ENCODE measurements around the gene ACER2.

Gene ACER2

GRCh38 chr9:19471737-19472648, 63.2 kb downstream of the ACER2 start:
- Mint-ChIP-seq H3K4me1 (peaks cover 3 to 9% of the 10 kb centered on the region in 2 donors), H3K4me3 (peak overlapping the region; percentile 62 to 66), H3K27me3 (peaks cover 5 to 26% of the 10 kb centered on the region in 2 donors), H3K27ac (no peak overlapping the region), H3K36me3 (no peaks in the 10 kb centered on the region), H3K9me3 (no peaks in the 10 kb centered on the region)
- peak; percentile 80 to 91 for ATAC-seq (replicated peaks)
- peak; percentile 48 for DNase-seq

- Mint-ChIP-seq H3K27me3 (peaks cover 5 to 32% of the 10 kb centered on the region in 2 donors), H3K27ac (no peak overlapping the region), H3K4me3 (no peak overlapping the region)
These were observed 64.8 kb downstream of the ACER2 start for GRCh38 chr9:19473605-19474004.

DNA sequence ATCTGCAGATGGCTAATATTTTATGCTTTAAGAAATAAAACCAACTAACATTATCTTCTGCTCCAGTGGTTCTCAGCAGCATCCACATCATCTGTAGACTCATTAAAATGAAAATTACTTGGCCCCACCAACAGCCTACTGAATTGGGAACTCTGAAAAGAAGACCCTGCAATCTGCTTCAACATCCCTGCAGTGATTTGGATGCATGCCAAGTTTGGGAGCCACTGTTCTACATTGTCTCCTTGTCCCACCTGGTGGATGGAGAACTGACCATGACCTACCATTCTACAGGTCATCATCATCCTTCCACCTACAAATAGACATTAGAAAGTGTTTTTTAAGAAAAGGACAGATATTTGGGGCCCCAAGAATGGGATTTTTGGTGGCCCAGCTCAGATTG, 71.1 kb downstream of the ACER2 start:
- H3K9me3 Mint-ChIP-seq: no peaks in the 10 kb centered on the region

More at GRCh38 chr9:19473605-19474004, 64.8 kb downstream of the ACER2 start:
- no peaks in the 10 kb centered on the region for H3K9me3 Mint-ChIP-seq
- H3K4me1 Mint-ChIP-seq: peaks cover 3 to 9% of the 10 kb centered on the region in 2 donors
- no peaks in the 10 kb centered on the region for H3K36me3 Mint-ChIP-seq
- ATAC-seq (replicated peaks) (no peak), DNase-seq (no peak)

DNA sequence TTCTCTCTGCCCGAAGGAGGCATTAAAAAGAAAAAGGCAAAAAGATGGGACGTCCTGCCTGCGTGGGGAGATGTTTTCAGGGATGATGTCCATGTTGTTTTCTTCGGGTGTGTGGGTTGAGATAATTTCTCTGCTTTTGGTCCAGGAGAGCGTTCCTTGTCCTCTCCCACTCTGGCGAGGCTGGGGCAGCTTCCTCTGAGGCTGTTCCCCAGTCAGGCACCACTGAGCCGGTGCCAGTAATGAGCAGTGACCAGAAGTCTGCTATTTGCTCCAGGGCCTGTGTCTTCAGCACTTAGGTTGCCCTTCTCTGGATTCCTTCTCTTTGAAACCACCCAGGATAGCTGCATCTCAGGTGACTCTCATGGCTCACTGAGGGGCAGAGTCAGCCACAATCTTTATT, 71.5 kb downstream of the ACER2 start:
- no peaks in the 10 kb centered on the region for H3K4me1 Mint-ChIP-seq
- H3K36me3 Mint-ChIP-seq: no peaks in the 10 kb centered on the region
- H3K27me3 Mint-ChIP-seq: peaks cover 9 to 28% of the 10 kb centered on the region in 2 donors
- no peak overlapping the region for H3K27ac Mint-ChIP-seq
- H3K9me3 Mint-ChIP-seq: no peaks in the 10 kb centered on the region
- no peak for ATAC-seq (replicated peaks)
- no peak for DNase-seq
- no peak overlapping the region for H3K4me3 Mint-ChIP-seq

More for the DNA sequence above, 71.1 kb downstream of the ACER2 start:
- Mint-ChIP-seq H3K27ac (no peak overlapping the region), H3K4me3 (no peak overlapping the region), H3K36me3 (no peaks in the 10 kb centered on the region), H3K4me1 (no peaks in the 10 kb centered on the region), H3K27me3 (peaks cover 9 to 28% of the 10 kb centered on the region in 2 donors)
- ATAC-seq (replicated peaks) (no peak), DNase-seq (no peak)

GRCh38 chr9:19481121-19481870, 72.5 kb downstream of the ACER2 start:
- Mint-ChIP-seq H3K4me3 (no peak overlapping the region), H3K9me3 (no peaks in the 10 kb centered on the region), H3K36me3 (no peaks in the 10 kb centered on the region), H3K27ac (no peak overlapping the region), H3K27me3 (peaks cover 7 to 28% of the 10 kb centered on the region in 2 donors), H3K4me1 (no peaks in the 10 kb centered on the region)
- DNase-seq: no peak
- ATAC-seq (replicated peaks): no peak

DNA sequence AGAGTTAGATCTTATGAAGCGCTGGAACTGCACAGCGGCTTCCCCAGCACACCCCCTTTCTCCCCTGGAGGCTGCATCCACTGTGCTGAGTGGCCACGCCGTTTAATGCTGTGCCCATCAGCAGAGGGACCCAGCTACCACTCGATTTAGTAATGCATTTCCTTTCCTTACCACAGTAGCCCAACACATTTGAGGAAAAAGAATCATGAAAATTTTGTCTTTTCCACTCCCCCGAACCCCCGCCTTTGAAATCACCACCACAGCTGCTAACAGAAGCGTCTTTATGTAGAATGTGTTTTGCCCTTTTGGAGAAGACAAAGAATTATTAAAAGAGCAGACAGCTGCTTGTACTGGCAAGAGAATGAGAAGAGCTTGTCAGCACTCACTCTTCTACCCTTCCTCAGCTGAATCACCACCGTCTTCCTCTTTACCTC, 73.2 kb downstream of the ACER2 start:
- Mint-ChIP-seq H3K36me3 (no peaks in the 10 kb centered on the region), H3K27ac (no peak overlapping the region), H3K9me3 (no peaks in the 10 kb centered on the region), H3K4me1 (no peaks in the 10 kb centered on the region), H3K4me3 (no peak overlapping the region), H3K27me3 (peaks cover 5 to 28% of the 10 kb centered on the region in 2 donors)
- ATAC-seq (replicated peaks): no peak
- DNase-seq: no peak

GRCh38 chr9:19484699-19485098, 75.9 kb downstream of the ACER2 start:
- H3K27me3 Mint-ChIP-seq: peaks cover 5 to 31% of the 10 kb centered on the region in 2 donors
- H3K4me1 Mint-ChIP-seq: no peaks in the 10 kb centered on the region

GRCh38 chr9:19485193-19485592, 76.4 kb downstream of the ACER2 start:
- no peaks in the 10 kb centered on the region for H3K4me1 Mint-ChIP-seq
- no peak overlapping the region for H3K27ac Mint-ChIP-seq
- peaks cover 5 to 31% of the 10 kb centered on the region in 2 donors for H3K27me3 Mint-ChIP-seq
- no peaks in the 10 kb centered on the region for H3K9me3 Mint-ChIP-seq
- no peak for ATAC-seq (replicated peaks)
- DNase-seq: no peak
- no peaks in the 10 kb centered on the region for H3K36me3 Mint-ChIP-seq
- H3K4me3 Mint-ChIP-seq: no peak overlapping the region

More at GRCh38 chr9:19484699-19485098, 75.9 kb downstream of the ACER2 start:
- Mint-ChIP-seq H3K36me3 (no peaks in the 10 kb centered on the region), H3K9me3 (no peaks in the 10 kb centered on the region), H3K27ac (no peak overlapping the region), H3K4me3 (no peak overlapping the region)
- ATAC-seq (replicated peaks) (no peak), DNase-seq (no peak)

DNA sequence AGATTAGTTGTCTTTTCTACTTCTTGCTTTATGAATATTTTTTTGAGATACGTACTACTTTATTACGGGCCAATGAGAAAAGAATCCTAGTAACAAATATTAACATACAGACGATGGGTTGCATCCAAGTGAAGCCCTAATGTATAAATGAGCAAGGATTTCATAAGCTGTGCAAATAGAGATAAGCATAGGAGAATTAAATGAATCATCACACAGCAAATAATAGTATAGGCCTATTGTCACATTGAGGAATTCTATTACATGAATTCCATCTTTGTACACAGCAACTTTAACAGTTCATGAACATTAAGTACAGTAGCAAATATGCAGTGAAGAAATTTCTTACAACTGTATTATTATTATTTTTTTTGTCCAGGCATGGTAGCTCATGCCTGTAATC, 78.0 kb downstream of the ACER2 start:
- Mint-ChIP-seq H3K27me3 (peaks cover 5 to 26% of the 10 kb centered on the region in 2 donors), H3K9me3 (no peaks in the 10 kb centered on the region), H3K27ac (no peak overlapping the region), H3K4me1 (no peaks in the 10 kb centered on the region), H3K36me3 (no peaks in the 10 kb centered on the region), H3K4me3 (no peak overlapping the region)
- DNase-seq: no peak
- ATAC-seq (replicated peaks): no peak

- Mint-ChIP-seq H3K9me3 (no peaks in the 10 kb centered on the region), H3K36me3 (no peaks in the 10 kb centered on the region)
These were observed 79.9 kb downstream of the ACER2 start for GRCh38 chr9:19488721-19489120.

DNA sequence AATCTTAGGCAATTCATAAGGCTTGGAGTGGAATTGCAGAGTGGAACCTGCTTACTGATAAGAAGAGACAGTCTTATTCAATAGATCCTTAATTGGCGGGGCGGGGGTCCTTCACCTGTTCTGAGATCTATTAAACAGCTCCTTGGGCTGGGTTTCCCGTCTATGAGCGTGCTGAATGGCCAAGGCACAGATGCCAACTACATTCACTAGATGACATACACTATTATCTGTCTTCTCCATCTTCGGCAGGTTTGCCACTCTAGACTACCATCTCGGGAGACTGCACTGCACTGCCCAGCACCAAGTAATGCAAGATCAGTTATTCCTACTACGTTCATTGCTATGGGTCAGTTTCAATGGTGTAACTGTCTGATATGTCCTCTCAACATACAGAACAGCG, 81.5 kb downstream of the ACER2 start:
- H3K27me3 Mint-ChIP-seq: peaks cover 10 to 28% of the 10 kb centered on the region in 2 donors
- H3K9me3 Mint-ChIP-seq: no peaks in the 10 kb centered on the region
- ATAC-seq (replicated peaks) (no peak), DNase-seq (no peak)
- peaks cover 12 to 15% of the 10 kb centered on the region in 2 donors for H3K4me1 Mint-ChIP-seq
- no peak overlapping the region for H3K27ac Mint-ChIP-seq
- no peak overlapping the region for H3K4me3 Mint-ChIP-seq
- H3K36me3 Mint-ChIP-seq: no peaks in the 10 kb centered on the region

More at GRCh38 chr9:19488721-19489120, 79.9 kb downstream of the ACER2 start:
- H3K4me1 Mint-ChIP-seq: peaks cover 8 to 14% of the 10 kb centered on the region in 2 donors
- ATAC-seq (replicated peaks) (no peak), DNase-seq (no peak)
- peaks cover 4 to 33% of the 10 kb centered on the region in 2 donors for H3K27me3 Mint-ChIP-seq
- no peak overlapping the region for H3K4me3 Mint-ChIP-seq
- H3K27ac Mint-ChIP-seq: no peak overlapping the region

DNA sequence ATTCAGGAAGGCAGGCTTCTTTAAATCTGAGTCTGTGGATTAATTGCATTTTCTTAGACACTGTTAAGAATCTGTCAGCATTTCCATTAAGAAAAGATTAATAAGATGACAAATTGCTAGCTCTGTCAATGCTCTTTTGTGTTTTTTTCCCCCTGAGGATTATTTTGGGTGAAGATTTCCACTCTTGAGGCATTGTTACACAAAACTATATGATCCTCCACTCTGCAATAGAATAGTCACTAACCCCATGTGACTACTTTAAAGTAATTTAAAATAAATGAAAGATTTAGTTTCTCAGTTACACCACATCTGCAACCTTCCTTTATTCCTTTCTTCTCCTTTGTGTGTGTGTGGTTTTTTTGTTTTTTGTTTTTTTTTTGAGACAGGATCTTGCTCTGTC, 82.0 kb downstream of the ACER2 start:
- no peaks in the 10 kb centered on the region for H3K36me3 Mint-ChIP-seq
- no peaks in the 10 kb centered on the region for H3K9me3 Mint-ChIP-seq
- ATAC-seq (replicated peaks): no peak
- H3K4me1 Mint-ChIP-seq: peaks cover 12 to 15% of the 10 kb centered on the region in 2 donors
- H3K27ac Mint-ChIP-seq: no peak overlapping the region
- peaks cover 10 to 28% of the 10 kb centered on the region in 2 donors for H3K27me3 Mint-ChIP-seq
- no peak for DNase-seq
- H3K4me3 Mint-ChIP-seq: no peak overlapping the region

GRCh38 chr9:19492775-19493173, 84.0 kb downstream of the ACER2 start:
- H3K27ac Mint-ChIP-seq: no peak overlapping the region
- DNase-seq (no peak), ATAC-seq (replicated peaks) (no peak)
- H3K4me3 Mint-ChIP-seq: peak overlapping the region in 1 of 2 donors; percentile 32
- no peaks in the 10 kb centered on the region for H3K36me3 Mint-ChIP-seq
- H3K9me3 Mint-ChIP-seq: no peaks in the 10 kb centered on the region
- H3K27me3 Mint-ChIP-seq: peaks cover 10 to 28% of the 10 kb centered on the region in 2 donors
- peaks cover 13 to 15% of the 10 kb centered on the region in 2 donors for H3K4me1 Mint-ChIP-seq

- Mint-ChIP-seq H3K27me3 (peaks cover 10 to 25% of the 10 kb centered on the region in 2 donors), H3K4me1 (peaks cover 13 to 15% of the 10 kb centered on the region in 2 donors), H3K4me3 (peak overlapping the region; percentile 17 to 32), H3K9me3 (no peaks in the 10 kb centered on the region), H3K27ac (peak overlapping the region; percentile 20), H3K36me3 (no peaks in the 10 kb centered on the region)
- ATAC-seq (replicated peaks) (peak; percentile 90 to 92), DNase-seq (peak; percentile 59)
These were observed 84.5 kb downstream of the ACER2 start for GRCh38 chr9:19493174-19493811.

Measured in stimulated activated naive B cell treated with anti-CD40 and anti-IgM and Interleukin-4, amounts not matched to agents 10 μg/mL and 1 μg/mL and 100 μg/mL, for 72 hours (primary cell).